ENCODE results near the gene CBX4.
A peak's percentile ranks its signal among the peaks of the same experiment; 100 is the strongest.

CBX4 gene

DNA sequence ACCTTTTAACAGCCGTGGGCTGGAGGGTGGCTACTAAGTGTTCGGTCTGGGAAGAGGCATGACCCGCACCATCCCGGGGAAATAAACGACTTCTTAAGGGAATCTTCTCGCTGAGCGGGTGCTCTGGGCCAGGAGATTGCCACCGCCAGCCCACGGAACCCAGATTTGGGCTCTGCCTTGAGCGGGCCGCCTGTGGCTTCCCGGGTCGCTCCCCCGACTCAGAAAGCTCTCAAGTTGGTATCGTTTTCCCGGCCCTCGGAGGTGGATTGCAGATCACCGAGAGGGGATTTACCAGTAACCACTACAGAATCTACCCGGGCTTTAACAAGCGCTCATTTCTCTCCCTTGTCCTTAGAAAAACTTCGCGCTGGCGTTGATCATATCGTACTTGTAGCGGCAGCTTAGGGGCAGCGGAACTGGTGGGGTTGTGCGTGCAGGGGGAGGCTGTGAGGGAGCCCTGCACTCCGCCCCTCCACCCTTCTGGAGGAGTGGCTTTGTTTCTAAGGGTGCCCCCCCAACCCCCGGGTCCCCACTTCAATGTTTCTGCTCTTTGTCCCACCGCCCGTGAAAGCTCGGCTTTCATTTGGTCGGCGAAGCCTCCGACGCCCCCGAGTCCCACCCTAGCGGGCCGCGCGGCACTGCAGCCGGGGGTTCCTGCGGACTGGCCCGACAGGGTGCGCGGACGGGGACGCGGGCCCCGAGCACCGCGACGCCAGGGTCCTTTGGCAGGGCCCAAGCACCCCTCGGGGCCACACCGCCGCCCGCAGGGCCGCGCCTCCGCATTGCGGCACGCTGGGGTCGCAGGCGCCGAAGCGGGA is 3.6 kb upstream of the CBX4 start:
- no peak for DNase-seq (ENCODE audit: low read depth in 2 of 3, low spot score in 1 of 3)

DNA sequence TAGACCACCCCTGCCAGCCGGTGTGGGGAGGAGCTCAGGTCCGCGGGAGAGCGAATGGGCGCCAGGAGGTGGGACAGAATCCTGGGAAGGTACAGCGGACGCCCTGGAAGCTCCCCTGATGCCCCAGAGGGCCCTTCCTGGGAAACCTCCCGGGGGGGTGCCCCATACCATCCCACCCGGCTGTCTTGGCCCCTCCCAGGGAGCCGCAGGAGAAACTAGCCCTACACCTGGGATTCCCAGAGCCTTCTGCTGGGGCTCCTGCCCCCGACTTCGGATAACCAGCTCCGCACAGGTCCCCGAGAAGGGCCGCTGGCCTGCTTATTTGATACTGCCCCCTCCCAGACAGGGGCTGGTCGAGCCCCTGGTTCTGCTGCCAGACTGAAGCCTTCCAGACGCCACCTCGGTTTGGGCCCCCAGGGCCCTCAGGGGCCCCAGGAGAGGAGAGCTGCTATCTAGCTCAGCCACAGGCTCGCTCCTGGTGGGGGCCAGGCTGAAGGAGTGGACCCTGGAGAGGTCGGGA is 3.0 kb upstream of the CBX4 start:
- no peak for DNase-seq (ENCODE audit: low read depth in 2 of 3, low spot score in 1 of 3)

DNA sequence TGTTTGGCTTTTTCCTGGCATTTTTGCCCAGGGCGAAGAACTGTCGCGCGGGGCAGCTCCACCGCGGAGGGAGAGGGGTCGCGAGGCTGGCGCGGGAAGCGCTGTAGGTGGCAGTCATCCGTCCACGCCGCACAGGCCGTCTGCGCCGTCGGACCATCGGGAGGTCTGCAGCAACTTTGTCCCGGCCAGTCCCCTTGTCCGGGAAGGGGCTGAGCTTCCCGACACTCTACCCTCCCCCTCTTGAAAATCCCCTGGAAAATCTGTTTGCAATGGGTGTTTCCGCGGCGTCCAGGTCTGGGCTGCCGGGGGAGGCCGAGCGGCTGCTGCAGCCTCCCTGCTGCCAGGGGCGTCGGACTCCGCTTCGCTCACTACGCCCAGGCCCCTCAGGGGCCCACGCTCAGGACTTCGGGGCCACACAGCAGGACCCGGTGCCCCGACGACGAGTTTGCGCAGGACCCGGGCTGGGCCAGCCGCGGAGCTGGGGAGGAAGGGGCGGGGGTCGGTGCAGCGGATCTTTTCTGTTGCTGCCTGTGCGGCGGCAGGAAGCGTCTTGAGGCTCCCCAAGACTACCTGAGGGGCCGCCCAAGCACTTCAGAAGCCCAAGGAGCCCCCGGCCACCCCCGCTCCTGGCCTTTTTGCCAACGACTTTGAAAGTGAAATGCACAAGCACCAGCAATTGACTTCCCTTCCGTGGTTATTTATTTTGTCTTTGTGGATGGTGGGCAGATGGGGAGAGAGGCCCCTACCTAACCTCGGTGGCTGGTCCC is 2.3 kb upstream of the CBX4 start:
- DNase-seq (ENCODE audit: low read depth in 2 of 3, low spot score in 1 of 3): no peak

- DNase-seq (ENCODE audit: low read depth in 2 of 3, low spot score in 1 of 3): no peak
These were observed 1.7 kb upstream of the CBX4 start for GRCh38 chr17:79840989-79841286.

DNA sequence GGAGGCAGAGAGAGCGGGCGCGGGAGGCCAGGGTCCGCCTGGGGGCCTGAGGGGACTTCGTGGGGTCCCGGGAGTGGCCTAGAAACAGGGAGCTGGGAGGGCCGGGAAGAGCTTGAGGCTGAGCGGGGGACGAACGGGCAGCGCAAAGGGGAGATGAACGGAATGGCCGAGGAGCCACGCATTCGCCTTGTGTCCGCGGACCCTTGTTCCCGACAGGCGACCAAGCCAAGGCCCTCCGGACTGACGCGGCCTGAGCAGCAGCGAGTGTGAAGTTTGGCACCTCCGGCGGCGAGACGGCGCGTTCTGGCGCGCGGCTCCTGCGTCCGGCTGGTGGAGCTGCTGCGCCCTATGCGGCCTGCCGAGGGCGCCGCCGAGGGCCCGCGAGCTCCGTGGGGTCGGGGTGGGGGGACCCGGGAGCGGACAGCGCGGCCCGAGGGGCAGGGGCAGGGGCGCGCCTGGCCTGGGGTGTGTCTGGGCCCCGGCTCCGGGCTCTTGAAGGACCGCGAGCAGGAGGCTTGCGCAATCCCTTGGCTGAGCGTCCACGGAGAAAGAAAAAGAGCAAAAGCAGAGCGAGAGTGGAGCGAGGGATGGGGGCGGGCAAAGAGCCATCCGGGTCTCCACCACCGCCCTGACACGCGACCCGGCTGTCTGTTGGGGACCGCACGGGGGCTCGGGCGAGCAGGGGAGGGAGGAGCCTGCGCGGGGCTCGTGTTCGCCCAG is 1.2 kb upstream of the CBX4 start:
- no peak for DNase-seq (ENCODE audit: low read depth in 2 of 3, low spot score in 1 of 3)

DNA sequence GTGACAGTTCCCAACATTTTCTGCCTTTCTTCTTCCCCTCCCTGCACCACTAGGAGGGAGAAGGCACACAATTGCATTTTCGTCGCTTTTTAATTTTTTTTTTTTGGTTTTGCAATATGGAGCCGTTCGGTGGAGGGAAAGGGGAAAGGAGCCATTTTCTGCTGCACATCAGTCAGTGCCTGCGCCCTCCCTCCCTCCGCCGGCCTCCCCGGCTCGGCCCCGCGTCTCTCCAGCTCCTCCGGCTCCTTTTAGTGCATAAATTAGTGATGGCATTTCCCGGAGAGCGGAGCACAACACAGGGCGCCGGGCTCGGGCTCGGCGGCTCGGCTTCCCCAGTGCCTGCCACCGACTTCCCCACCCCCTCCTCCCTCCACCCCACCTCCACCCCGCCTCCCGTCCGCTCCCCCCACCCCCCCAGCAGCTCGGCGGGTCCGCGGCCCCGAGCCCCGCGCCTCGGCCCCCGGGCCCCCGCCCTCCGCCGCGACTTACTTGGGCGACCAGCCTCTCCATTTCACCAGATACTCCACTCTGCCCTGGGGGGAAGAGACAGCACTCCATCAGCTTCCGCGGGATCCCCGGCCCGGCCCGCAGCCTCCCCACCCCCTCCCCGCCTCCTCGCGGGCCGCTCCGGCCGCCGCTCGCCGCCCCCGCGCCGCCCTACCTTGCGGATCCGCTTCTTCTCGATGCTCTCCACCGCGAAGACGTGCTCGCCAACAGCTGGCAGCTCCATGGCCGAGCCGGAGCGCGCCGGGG is 542 bp downstream of the CBX4 start:
- DNase-seq (ENCODE audit: low read depth in 2 of 3, low spot score in 1 of 3): peak in 1 of 3 donors; percentile 42

GRCh38 chr17:79837888-79838521 is 1.2 kb downstream of the CBX4 start:
- no peak for DNase-seq (ENCODE audit: low read depth in 2 of 3, low spot score in 1 of 3)

GRCh38 chr17:79836972-79837887 is 2.0 kb downstream of the CBX4 start:
- DNase-seq (ENCODE audit: low read depth in 2 of 3, low spot score in 1 of 3): peak in 2 of 3 donors; percentile 48 to 53

DNA sequence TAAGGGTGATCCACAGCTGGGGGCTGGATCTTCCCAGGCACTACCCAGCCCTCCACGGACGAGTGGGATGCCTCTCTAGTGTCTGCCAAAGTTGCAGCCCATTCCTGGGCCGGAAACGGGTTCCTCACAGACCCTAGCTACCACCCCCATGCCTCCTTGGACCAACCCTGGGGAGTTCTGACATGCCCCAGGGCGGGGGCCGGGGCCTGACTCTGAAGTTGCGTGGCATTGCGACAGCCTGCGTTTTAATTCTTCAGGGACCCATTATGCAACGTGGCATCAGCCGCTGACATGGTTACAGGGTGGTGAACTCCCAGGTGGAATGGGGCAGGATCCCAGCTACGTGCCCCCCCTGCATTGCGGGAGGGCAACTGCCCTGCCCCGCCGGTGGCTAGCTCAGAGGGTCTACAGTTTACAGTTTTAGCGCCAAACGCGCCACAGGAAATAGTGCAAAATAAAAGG is 2.7 kb downstream of the CBX4 start:
- no peak for DNase-seq (ENCODE audit: low read depth in 2 of 3, low spot score in 1 of 3)

DNA sequence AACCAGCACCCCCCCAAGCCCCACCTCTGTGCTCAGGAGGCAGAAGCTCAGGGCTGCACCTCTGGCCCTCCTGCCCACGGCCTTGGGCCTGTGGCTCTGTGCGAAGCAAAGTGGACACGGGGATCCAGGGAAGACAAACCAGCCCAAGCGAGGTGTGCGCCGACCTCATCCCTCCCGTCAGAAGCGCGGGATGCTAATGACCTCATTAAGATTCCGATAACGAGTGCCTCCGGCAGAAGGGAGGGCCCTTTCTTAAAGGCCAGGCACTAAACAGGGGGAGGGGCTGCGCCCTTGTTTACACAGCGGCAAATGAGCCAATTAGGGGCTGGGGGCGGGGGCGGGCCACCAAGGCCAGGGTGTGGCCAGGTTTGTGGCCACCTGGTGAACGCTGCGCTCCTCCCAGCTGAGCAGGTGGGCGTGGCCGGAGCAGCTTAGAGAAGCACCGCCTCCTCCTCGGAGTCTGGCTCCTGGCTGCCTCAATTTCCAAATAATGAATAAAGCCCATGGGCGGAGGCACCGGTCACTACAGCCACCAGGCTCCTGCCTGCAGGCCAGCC is 3.2 kb downstream of the CBX4 start:
- DNase-seq (ENCODE audit: low read depth in 2 of 3, low spot score in 1 of 3): no peak

GRCh38 chr17:79835470-79835899 is 3.8 kb downstream of the CBX4 start:
- DNase-seq (ENCODE audit: low read depth in 2 of 3, low spot score in 1 of 3): no peak

- no peak for DNase-seq (ENCODE audit: low read depth in 2 of 3, low spot score in 1 of 3)
These were observed 4.4 kb downstream of the CBX4 start for GRCh38 chr17:79834565-79835469.

DNA sequence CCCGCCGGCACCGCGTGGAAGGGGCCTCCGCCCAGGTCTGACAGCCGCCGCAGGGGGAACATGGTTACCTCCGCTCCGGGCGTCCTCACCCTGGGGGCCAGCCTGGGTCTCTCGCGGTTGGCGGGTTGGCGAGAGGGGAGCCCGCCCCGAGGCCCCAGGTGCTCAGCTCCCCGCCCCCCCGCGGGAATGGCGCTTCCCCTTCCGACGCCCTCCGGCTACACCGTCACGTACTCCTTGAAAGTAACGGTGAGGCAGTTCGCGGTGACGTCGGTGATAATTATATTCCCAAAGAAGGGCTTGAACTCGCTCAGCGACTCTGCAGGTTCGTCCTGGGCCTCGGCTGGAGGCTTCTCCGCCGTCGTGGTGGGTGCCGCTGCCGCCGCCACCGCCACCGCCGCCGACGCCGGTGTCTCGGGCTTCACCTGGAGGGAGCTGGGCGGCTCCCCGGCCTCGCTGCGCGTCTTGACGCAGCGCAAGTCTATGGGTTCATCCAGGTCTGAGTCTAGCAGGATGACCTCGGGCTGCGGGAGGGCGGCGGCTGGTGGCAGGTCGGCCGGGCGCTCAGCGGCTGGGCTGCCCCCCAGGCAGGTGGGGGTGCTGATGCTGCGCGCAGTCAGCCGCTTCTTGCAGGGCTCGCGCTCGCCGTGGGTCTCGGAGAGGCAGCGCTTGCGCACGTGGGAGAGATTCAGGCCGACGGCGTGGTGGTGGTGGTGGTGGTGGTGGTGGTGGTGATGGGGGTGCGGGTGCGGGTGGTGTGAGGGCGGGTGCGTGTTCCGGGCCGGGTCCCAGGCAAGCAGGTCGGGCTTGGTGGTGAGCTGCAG is 5.3 kb downstream of the CBX4 start:
- no peak for DNase-seq (ENCODE audit: low read depth in 2 of 3, low spot score in 1 of 3)

DNA sequence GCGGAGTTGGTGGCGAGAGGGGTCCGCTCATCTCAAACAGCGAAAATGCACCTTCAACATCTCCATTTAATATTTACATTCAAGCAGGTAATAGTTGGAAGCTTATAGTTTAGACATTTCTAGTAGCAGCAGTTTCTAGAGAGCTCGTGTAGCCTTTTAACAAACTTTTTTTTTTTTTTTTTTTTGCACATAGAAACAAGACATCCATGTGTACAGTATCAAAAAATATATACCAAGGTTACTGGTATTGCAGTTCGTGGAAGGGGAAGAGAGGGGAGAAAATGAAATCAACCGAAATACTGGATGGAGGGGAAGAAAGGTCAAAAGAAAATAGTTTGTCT is 6.2 kb downstream of the CBX4 start:
- DNase-seq (ENCODE audit: low read depth in 2 of 3, low spot score in 1 of 3): no peak

DNA sequence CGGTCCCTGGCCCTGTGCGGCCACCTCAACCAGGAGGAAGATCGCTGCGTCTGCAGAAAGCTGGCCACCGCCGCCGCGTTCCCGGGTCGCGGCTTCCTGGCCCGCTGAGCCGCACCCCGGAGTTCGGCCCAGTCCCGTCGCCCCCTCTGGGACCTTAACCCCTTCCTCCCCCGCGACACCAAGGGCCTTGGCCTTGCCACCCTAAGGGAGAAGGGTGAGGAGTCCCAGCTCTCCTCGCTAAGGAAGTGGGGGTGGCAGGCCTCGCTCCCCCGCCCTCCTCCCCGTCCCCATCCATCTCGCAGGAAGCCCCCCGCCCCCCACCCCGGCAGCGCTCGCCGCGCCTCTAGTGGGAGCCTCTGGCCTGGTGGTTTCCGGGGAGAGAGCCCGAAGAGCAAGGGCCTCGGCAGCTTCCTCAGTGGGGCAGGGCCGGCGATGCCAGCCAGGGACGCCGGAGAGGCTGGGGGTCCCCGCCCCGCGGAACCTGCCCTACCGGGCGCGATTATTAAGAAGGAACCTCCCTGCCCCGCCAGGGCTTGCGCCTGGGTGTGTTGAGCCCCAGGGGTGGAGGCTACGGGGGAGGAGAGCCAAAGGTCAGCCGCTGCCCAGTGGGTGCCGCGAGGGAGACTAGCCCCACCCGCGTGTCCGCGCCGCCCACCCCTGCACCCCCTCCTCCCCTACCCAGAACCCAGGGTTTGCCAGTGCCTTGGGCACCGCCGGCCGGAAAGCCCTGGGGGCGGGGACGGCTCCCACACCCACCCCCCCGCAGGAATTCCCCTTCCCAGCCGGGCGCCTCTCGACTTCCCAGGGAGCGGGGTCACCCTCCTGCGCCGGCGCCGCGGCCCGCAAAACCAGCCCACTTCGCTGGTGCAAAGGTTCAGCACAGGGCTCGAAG is 6.8 kb downstream of the CBX4 start:
- no peak for DNase-seq (ENCODE audit: low read depth in 2 of 3, low spot score in 1 of 3)

Measured in stimulated activated CD4-positive, alpha-beta T cell treated with anti-CD3 and anti-CD28 coated beads, Interleukin-12 subunit alpha, Interleukin-12 subunit beta, amount 100 ng/mL, for 48 hours (primary cell).